C4-2B (cell line): ENCODE results near the gene FAM184A.

Experiments
- H3K27ac ChIP-seq: fragments of 450-650 bp; 2 replicates; pipeline ENCODE4 v1.5.1; 2017
- ZFX ChIP-seq: fragments of 450-650 bp; IDR thresholded peaks from 2 replicates; pipeline ENCODE4 v1.6.1; 2017
- TF ChIP-seq, protein P1 (sequence below): fragments of 450-650 bp; conservative IDR thresholded peaks from 2 replicates; pipeline ENCODE4 v1.5.1; 2017; ENCODE audit warnings: mild to moderate bottlenecking

The FAM184A gene

DNA sequence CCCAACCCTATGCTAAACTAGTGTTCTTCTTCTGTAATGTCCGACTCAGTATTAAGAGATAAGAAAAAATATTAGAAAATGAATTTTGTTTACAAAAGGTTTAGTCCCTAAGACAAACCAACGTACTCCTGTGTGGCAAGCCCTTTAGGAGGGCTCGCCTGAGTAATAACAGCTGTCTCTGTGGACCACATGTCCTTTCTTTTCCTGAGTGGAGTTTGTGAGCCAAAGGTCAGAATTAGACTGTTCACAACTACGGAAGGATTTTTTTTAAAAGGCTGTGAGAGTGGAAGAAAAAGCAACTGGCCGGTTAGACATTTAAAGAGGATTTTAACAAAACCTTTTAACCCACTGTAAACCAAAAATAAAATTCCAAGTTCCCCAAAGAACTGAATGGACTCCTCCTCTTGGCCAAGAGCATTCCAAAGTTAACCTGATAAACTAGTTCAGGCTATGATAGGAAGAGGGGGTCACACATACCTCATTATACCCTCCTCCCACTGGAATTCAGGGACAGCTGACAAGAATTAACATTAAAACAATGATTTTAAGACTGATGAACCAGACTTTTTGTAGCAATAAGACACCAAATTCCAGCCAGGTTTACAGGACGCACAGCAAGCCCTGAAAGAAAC lies 43.5 kb downstream of the FAM184A start:
- no peak overlapping the region for H3K27ac ChIP-seq
- TF ChIP-seq, protein P1, sequence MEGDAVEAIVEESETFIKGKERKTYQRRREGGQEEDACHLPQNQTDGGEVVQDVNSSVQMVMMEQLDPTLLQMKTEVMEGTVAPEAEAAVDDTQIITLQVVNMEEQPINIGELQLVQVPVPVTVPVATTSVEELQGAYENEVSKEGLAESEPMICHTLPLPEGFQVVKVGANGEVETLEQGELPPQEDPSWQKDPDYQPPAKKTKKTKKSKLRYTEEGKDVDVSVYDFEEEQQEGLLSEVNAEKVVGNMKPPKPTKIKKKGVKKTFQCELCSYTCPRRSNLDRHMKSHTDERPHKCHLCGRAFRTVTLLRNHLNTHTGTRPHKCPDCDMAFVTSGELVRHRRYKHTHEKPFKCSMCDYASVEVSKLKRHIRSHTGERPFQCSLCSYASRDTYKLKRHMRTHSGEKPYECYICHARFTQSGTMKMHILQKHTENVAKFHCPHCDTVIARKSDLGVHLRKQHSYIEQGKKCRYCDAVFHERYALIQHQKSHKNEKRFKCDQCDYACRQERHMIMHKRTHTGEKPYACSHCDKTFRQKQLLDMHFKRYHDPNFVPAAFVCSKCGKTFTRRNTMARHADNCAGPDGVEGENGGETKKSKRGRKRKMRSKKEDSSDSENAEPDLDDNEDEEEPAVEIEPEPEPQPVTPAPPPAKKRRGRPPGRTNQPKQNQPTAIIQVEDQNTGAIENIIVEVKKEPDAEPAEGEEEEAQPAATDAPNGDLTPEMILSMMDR, result no peak
- TF ChIP-seq ZFX, result no peak

DNA sequence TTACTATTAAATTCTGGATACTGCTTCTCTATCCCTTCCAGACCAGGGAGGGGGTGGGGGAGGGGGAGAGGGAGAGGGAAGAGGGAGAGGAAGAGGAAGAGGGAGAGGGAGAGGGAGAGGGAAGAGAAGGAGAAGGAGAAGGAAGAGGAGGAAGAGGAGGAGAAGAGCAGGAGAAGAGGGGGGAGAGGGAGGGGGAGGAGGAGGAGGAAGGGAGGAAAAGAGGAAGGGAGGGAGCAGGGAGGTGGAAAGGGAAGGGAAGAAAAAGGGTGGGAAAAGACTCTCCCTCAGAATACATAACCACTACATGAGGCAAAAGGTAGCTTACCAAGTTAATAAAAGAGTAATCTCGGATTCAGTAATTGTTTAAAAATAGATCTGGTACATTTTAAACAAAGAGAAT lies 46.0 kb downstream of the FAM184A start:
- no peak overlapping the region for H3K27ac ChIP-seq
- TF ChIP-seq ZFX, result no peak
- TF ChIP-seq, protein P1, result no peak

DNA sequence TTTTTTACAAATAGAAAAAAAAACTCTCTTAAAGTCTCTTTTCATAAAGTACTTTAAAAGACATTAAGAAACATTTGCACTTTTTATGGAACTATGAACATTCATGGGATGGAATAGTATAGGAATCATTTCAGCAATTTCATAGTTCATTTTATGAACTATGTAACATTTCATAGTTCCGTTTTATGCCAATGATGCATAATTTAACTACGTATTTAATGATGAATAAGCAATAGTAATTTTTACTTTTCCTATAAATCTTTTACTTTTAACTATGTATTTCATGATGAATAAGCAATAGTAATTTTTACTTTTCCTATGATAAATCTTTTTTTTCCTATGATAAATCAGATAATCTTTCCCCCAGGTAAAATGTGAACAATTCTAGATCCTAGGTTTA lies 47.7 kb downstream of the FAM184A start:
- TF ChIP-seq, protein P1, result no peak
- TF ChIP-seq ZFX, result no peak
- H3K27ac ChIP-seq, result no peak overlapping the region

DNA sequence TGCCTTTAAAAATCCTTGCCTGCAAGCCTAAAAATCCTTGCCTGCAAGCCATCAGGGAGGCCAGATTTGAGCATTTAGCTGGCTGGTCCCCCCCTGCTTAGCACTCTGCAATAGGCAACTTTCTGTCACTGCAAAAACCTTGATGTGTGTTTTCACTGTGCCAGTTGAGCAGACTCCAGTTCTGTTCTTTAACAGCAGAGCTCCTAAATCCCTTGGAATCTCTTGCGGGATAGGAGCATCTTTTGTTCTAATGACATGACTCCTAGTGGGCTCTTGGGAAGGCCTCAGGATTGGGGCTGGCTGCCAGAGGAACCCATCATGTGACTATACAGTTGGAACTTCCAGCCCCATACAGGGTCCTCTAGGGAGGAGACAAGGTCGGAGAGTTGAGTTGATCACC lies 50.4 kb downstream of the FAM184A start:
- TF ChIP-seq, protein P1, result no peak
- TF ChIP-seq ZFX, result no peak

DNA sequence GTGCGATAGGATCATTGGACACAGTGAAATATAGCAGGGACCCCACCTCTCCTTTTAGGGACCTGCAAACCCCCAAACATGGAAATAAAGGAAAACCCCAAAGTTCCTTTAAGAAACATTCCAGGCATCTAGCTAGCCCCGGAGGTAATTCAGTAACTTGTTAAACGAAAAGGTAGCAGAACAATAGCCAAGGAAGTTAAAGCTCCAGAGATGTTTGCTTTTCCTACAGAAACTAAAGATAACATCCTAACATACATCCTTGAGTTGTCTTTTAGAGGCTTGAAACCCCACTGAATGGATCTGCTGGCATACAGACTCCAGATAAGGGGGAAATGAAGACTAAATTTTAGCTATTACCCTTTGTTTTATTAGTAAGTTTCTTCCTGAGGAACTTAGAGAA lies 51.0 kb downstream of the FAM184A start:
- no peak for TF ChIP-seq ZFX
- TF ChIP-seq, protein P1, result no peak
- H3K27ac ChIP-seq, result no peak overlapping the region

More for the DNA sequence above, 50.4 kb downstream of the FAM184A start:
- H3K27ac ChIP-seq, result no peak overlapping the region

DNA sequence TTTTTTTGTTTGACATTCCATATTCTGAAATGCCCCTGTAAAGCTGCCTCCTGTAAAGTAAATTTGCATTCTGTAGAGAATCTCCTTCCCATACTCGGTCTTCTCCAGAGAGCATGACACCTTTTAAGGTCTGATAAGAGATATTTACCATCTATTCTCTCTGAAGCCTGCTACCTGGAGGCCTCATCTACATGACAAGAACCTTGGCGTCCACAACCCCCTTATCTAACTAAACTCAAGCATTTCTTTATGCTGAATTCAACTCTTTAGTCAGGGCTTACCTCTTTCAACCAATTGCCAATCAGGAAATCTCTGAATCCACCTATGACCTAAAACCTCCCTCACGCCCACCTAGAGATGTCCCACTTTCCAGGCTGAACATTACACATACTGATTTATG lies 51.6 kb downstream of the FAM184A start:
- TF ChIP-seq, protein P1, result no peak
- no peak for TF ChIP-seq ZFX
- no peak overlapping the region for H3K27ac ChIP-seq

DNA sequence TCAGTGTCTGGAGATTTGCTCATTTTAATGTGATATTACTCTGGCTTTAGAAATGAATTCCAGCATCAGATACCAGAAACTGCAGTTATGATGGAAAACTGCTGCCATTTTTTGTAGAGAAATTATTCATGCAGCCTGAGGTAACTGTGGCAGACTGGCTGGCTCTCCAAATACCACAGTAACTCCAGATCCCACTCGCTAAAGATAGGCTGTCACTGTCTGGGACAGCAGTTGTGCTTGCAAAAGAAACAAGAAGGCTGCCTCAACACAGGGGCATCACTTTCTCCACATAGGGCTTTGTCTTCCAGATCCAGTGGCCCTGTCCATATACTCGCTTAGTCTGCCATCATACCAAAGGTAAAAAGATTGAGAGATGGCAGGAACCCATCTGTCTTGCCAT lies 52.7 kb downstream of the FAM184A start:
- no peak overlapping the region for H3K27ac ChIP-seq
- TF ChIP-seq, protein P1, result no peak
- no peak for TF ChIP-seq ZFX
